Activated CD4-positive, CD25-positive, alpha-beta regulatory T cell treated with anti-CD3 and anti-CD28 coated beads, Interleukin-2, amount 50 U/mL, for 16 hours (primary cell): ENCODE measurements around the gene EPC2.
A peak's percentile ranks its signal among the peaks of the same experiment; 100 is the strongest.

Experiments
- DNase-seq: peaks from one replicate; pipeline ENCODE4 v3.0.0-alpha.2; 2020; ENCODE audit warnings: low read depth, low spot score

The EPC2 gene

GRCh38 chr2:148810081-148810480 is 165.5 kb downstream of the EPC2 start:
- DNase-seq = no peak

DNA sequence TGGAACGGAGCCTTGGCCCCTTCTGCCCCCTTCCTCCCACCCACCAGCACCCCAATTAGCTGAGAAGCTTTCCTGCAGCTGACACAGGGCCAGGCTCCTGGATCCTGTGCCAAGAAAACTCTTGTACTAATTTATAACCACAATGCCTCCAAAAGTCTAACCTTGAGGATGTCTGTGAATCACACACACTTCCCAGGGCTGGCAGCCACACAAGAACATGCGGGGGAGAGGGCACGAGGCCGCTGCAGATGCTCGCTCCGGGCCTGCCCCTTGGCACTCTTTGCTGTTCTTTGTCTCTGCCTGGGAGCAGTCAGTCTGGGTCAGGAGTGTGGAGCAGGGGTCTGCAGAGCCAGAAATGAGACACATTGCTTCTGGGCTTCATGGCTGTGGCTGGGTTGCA is 167.8 kb downstream of the EPC2 start:
- DNase-seq = no peak

DNA sequence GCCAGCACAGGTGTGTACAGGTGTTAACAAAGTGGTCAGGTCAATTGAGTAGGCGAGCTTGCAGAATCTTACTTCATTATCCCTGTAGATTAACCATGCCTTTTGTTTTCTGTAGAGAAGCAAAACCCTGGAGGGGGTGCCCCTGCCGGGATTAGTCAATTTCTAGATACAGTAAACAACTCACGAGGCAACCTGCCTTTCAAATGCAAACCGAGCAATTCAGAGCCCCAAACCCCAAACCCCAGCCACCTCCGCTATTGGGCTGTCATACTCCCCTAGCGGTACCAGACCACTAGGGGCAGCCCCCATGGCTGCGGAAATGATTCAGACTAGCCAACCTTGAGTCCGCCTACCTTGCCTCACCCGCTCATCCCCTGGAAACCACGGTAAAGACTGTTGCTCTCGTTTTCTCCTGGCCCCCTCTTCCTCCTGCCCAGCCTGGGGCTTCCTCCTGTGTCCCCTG is 169.1 kb downstream of the EPC2 start:
- peak; percentile 35 for DNase-seq

GRCh38 chr2:148814143-148814859 is 169.8 kb downstream of the EPC2 start:
- no peak for DNase-seq

DNA sequence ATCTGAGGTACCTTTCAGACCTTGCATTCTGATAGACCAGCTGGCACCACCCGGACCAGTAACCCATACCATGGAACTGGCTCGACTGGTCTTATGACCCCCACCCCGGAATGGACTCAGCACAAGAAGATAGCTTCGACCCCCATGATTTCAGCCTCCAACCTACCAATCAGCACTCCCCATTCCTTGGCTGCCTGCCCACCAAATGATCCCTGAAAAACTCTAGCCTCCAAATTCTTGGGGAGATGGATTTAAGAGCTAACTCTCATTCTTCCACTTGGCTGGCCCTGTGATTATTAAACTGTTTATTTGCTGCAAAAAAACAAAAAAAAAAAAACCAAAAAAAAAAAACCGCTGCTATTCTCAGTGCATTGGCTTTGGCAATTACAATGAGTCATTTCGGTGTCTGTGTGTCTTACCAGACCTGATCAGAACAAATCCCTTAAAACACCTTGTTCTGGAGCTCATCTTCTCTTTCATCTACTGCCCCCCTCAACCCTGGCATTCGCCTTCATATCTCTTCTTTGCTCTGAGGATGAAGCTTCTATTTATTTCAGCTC is 170.4 kb downstream of the EPC2 start:
- DNase-seq = no peak

GRCh38 chr2:148816176-148816575 is 171.6 kb downstream of the EPC2 start:
- no peak for DNase-seq

DNA sequence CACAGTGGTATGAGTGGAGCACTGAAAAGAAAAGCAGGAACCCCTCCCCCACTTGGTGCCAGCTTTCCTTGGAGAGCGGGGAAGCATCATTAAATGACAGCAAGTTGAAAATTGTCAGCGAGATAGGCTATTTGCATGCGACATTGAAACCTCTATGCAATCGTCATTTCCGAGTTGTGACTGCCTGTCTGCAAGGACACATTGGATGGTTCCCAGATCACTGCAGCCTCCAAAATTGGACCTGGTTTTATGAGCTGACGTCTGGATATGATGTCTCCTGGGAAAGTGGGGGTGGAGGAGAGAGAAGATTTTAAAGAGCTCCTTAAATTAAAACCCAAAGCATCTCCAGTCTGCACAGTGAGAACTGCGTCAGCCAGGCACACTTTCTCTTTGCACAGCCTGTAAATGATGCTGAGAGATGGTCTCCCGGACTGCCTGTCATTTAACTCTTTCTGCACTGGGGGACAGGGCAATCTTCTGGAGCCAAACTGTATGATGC is 172.7 kb downstream of the EPC2 start:
- no peak for DNase-seq

DNA sequence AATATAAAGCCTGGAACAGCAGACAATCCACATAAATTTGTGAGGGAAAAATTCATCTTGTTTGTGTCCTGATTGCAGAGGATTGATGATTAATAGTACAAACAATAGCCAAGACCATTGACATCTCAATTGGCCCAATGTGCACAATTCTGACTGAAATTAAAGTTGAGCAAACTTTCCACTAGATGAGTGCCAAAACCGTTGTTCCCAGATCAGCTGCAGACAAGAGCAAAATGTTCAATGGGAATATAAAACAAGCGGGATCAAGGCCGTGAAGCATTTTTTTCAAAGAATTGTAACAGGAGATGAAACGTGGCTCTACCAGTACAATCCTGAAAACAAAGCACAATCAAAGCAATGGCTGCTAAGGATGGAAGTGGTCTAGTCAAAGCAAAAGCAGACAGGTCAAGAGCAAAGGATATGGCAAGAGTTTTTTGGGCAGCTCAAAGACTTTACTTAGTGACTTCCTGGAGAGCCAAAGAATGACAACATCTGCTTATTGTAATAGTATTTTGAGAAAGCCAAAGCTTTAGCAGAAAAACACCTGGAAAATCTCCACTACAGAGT is 174.6 kb downstream of the EPC2 start:
- no peak for DNase-seq

DNA sequence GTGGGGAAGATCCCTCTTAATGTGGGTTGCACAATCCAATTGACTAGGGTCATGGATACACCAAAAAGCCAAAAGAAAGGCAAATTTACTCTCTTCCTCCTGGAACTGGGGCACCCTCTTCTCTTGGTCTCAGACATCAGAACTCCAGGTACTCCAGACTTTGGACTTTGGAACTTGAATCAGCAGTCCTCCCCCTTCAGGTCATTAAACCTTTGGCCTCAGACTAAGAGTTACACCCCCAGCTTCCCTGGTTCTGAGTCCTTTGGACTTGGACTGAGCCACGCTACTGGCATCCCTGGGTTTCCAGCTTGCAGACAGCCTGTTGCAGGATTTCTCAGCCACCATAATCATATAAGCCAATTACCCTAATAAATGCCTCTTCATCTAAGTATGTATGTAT is 179.6 kb downstream of the EPC2 start:
- no peak for DNase-seq

DNA sequence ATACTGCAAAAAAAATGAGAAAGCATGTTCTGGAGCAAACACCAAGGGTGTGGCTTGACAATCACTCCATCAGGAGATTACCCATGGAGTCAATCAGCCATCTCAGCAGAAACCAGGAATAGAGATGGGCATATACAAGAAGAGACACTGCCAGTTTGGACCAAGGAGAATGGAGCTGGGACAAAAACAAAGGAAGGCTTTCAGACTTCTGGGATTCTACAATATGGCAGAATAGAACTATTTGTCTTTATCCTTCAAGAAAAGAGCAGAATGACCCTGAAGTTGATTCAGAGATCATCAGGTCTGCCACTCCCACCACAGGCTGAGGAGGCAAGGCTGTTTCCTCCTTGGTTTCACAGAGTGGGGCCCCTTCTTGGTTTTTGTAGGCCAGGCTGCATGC is 182.2 kb downstream of the EPC2 start:
- no peak for DNase-seq

DNA sequence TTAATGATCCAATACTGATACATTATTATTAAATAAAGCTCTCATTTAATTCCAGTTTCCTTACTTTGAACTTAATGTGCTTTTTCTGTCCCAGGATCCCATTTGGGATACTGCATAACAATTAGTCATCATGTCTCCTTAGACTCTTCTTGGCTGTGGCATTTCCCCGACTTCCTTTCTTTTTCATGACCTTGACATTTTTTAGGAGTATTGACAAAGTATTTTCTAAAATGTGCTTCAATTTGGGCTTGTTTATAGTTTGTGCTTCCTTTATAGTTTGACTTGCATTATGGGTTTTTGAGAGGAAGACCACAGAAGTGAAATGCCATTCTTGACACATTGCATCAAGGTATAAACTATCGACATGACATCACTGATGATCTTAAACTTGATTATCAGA is 184.4 kb downstream of the EPC2 start:
- no peak for DNase-seq

GRCh38 chr2:148829618-148830017 is 185.1 kb downstream of the EPC2 start:
- no peak for DNase-seq

- no peak for DNase-seq
Measured at GRCh38 chr2:148832637-148833036, 188.1 kb downstream of the EPC2 start.
